HG03066 (cell line): ENCODE data around the gene ANKLE1.

ENCODE experiments used
- ATAC-seq: cut with Tn5 transposase; IDR thresholded peaks from one replicate; pipeline ENCODE4 v1.9.1; 2021; ENCODE audit warnings: low read depth; ENCODE audit not compliant: unreplicated experiment

The ANKLE1 gene

GRCh38 chr19:17325133-17325532, 43.4 kb downstream of the ANKLE1 start:
- no peak for ATAC-seq

DNA sequence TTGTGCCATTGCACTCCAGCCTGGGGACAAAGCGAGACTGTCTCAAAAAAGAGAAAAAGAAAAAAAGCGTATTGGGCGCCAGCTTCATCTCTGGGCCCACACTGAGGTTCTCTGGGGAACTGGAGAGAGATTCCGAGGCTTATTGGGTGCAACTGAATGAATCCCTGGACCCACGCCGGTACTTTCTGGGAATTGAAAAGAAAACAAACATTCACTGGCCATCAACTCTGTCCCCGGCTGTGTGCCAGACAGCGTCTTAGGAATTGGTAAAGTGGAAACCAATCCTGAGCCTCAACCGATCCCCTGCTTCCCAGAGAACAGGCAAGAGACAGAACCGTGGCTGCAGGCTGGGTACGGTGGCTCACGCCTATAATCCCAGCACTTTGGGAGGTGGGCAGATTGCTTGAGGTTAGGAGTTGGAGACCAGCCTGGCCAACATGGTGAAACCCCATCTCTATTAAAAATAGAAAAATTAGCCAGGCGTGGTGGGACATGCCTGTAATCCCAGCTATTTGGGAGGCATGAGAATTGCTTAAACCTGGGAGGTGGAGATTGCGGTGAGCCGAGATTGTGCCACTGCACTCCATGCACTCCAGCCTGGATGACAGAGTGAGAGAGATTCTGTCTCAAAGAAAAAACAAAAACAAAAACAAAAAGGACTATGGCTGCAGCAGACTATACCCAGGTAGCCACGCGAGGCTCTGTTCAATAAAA, 44.3 kb downstream of the ANKLE1 start:
- no peak for ATAC-seq

DNA sequence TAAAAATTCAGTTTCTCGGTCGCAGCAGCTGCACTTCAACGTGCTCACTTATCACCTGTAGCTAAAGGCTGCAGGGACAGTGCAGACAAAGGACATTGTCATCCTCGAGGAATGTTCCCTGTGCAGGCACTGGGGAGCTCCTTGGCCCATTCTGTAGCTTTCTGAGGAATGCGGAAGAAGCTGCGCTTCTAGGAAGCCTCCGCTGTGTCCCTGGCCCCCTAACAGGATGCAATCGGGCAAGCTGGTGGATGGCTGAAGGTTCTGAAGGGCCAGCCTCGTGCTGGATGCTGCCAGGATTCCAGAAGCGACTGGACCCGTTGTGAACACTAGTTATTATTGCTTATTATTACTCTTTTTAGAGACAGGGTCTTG, 44.9 kb downstream of the ANKLE1 start:
- no peak for ATAC-seq

DNA sequence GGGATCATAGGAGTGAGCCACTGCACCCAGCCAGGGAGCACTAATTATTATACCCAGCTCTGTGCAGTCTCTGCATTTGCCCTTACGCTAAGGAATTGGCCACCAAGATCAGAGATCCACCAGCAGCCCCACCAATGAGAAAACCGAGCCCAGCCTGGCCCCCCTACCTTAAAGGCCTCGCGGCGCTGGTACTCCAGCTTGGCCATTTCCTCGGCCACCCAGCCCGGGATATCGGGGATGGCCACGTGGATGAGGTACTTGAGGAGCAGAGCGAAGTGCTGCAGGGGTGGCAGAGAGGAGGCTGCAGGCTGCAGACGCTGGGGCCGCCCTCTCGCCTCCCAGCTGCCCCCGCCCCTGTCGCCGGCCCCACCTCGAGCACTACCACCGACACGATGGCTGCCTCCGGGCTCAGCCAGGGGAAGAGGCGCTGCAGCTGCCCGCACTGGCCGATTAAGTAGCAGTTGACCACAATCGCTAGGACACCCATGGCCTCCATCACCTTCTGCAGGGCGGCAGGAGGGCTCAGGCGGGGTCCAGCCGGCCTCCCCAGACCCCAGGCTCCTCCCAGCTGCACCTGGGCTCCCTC, 45.5 kb downstream of the ANKLE1 start:
- ATAC-seq: no peak

DNA sequence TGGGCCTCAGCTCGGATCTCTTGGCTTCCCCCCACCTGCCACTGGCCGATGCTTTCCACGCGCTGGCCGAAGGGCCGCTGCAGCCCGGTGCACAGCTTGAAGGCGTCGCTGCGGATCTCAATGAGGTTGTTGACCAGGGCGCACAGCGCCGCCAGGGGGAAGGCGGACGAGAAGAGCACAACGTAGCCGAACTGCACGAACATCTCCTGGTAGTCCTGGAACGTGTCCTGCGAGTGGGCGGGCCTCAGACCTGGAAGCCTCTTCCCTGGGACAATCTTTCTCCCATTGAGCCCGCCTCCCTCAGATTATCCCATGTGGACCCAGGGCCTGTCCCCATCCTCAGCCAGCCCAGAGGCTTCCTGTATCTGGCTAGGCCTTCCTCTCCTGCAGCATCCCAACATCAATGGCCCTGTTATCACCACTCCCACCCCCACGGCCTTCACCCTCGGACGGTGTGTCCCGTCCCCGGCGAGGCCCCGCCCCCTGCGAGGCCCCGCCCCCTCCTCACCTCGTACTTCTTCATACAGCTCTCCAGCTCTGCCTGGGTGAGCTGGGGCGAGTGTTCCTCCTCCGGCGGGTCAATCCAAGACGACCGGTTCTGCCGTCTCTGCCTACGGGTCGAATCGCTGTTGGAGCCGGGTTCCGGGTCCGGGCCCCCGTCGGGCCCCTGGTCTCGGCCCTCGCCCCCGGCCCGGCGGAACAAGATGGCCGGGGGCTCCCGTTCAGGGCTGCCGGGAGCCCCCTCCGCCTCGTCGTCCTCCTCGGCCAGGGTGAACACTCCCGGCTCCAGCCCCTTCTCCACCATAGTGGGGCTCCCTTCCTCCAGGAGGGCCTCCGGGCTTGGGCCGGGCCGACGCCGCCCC, 46.2 kb downstream of the ANKLE1 start:
- ATAC-seq: no peak

DNA sequence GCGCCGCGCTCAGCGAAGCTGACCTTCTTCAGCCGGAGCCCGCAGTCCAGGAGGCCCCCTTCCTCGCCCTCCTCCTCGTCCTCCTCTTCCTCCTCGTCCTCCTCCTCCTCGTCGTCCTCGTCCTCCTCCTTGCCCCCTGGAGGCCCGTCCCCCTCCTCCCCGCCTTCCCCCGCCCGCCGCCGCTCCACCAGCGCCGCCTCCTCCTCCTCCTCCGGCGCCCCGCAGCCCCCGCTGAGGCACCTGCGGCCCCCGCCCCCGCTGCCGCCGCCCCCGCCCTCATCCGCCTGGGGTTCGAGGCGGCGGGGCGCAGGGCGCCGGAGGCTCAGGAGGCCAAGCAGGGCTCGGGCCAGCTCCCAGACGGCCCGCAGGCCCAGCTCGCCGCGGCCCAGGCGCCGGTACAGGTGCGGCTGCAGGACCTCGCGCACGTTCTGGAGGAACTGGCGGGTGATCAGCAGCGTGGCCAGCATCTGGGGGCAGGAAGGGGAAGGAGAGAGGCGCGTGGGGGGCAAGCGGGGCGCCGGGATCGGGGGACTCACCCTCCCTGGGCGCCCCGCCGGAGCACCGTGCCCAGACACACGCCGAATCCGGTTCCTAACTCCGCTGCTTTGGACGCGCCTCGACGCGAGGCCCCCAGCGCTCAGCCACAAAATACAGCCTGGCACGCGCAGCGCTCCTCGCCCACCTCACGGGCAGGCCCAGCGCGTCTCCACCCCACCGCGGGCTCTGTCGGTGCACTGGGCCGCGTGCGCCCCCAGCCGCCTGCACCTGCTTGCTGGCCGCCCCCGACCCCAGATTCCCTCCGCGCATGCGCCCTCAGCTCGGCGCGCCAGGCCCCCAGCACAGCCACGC, 47.0 kb downstream of the ANKLE1 start:
- ATAC-seq: no peak

DNA sequence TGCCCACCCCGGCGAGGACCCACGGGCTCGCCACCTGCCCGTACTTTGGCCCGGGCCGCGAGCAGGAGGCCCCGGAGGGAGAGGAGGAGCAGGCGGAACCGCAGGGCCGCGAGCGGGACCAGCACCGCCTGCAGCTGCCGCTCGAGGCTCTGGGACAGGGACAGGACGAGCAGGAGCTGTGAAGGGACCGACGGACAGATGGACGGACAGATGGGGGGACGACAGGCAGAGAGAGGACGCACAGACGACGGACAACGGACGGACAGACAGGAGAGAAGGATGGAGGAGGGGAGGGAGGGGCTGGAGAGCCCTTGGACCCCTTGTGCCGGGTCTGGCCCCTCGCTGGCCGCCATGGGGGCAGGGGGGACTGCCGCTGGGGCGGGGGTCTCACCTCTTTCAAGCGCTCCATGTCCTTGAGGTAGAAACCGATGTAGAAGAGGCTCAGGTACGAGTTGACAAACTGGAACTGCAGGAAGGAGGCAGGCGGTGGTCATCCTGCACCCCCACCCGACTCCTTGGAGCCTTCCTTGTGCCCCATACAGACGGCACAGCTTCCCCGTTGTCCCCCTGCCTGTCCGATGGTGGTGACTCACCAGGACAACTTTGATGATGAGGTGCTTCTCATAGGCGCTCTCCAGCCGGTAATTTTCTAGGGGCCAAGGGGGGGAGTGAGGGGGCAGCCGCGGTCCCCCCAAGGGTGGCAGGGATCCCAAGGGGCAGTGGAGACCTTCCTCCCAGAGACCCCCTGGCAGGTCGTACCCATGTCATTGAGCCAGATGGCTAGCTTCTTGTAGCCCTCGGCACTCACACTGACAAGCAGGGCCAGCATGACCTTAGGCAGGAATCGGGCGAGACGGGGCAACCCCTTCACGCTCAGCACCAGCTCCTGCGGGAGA, 47.9 kb downstream of the ANKLE1 start:
- ATAC-seq: no peak

GRCh38 chr19:17330262-17331044, 48.8 kb downstream of the ANKLE1 start:
- ATAC-seq: no peak

DNA sequence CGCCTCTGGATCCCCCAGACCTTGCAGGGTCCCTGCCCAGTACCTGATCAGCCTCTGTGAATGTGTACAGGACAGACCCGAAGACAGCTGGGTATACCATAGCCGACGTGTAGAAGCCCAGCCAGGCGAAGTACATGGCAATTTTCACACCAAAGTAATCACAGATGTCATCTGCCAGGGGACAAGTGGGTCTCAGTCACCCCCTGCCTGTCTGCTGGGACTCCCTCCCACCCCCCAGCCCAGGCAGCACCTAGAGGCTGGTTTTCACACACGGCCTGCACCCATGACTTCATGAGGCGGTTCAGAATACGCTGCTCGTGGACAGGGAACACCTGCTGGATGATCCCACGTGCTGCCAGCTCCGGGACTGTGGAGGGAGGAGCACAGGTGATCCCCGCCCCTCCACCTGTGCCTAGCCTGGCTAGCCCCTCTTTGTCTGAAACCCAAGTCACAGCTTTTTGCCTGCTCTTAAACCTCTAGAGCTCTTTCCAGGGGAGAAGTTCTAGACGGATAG, 49.4 kb downstream of the ANKLE1 start:
- no peak for ATAC-seq

- ATAC-seq: no peak
These were observed 50.6 kb downstream of the ANKLE1 start for GRCh38 chr19:17332360-17332676.

GRCh38 chr19:17332677-17333581, 51.2 kb downstream of the ANKLE1 start:
- ATAC-seq: no peak

DNA sequence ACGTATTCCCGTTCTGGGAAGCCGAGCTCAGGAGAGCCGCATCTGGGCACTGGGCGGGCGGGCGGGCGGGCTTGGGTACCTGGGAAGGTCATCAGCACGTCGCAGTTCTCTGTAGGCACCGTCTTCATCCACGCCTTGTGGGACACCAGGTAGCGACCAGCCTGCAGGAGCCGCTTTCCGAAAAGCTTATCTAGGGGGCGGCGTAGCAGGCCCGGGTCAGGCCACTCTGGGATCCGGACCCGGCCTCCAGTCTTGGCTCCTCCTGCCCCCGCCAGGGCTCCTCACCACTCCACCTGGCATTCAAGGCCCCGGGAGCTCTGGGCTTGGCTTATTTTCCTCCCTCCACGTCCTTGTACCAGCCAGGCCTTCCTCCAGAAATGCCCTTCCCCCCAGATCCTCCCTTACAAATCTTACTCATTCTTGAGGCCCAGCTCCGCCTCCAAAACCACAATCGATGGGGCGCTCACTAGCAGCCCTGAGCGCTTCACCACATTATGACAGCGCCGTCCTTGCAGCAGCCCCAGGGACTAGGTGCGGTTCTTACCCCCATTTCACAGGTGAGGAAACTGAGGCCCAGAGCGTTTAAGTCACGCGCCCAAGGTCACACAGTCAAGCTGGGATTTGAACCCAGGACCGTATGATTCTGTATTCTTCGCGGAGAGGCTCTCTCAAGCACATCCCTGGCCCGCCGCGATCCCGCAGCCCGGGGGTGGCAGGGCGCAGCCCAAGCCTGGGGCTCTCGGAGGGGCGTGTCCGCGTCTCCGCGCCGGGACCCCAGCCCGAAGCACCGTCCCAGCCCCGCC, 52.1 kb downstream of the ANKLE1 start:
- no peak for ATAC-seq

- ATAC-seq: peak; percentile 36
These were observed 53.0 kb downstream of the ANKLE1 start, which contains the start of gene ANO8 for GRCh38 chr19:17334414-17335409. TSS of gene ANO8 (minus strand) at chr19:17334855. CDS start at chr19:17334670, 185 bp downstream.

GRCh38 chr19:17335575-17335974, 53.9 kb downstream of the ANKLE1 start:
- ATAC-seq: no peak
